ENCODE results near the gene MAP6D1. TPM values are rescaled to one million over a fixed set of nuclear protein-coding genes. Genes with fewer than 3 reads are reported as not detected.

The MAP6D1 gene
- total and polyA plus RNA-seq, 2 donors (not counting 1 experiment from before 2014, with no cell fraction given), result 0.83 to 2.1 TPM

GRCh38 chr3:183807881-183808280 is 17.5 kb downstream of the MAP6D1 start:
- Histone ChIP-seq H3K27me3 (ENCODE audit: control insufficient read depth, insufficient read depth, low read length) (no peaks in the 10 kb centered on the region), H3K4me1 (ENCODE audit: control insufficient read depth, extremely low read depth, insufficient read depth, low read length) (no peaks in the 10 kb centered on the region), H3K9ac (ENCODE audit: insufficient read depth, low read length) (no peak overlapping the region), H2AFZ (ENCODE audit: low read length) (no peak overlapping the region), H3K79me2 (ENCODE audit: control insufficient read depth, insufficient read depth, low read length) (no peaks in the 10 kb centered on the region), H3K4me2 (ENCODE audit: extremely low read depth, insufficient read depth, low read length) (no peak overlapping the region), H3K27ac (ENCODE audit: insufficient read depth, low read length) (no peak overlapping the region), H3K4me3 (replicated peaks in 1 of 4; ENCODE audit: control extremely low read depth in 1 of 4, insufficient read depth in 1 of 4, low read depth in 3 of 4, low read length in 4 of 4) (no peak overlapping the region), H3K9me3 (ENCODE audit: control insufficient read depth, insufficient read depth, low read depth, low read length) (no peaks in the 10 kb centered on the region), H3K36me3 (ENCODE audit: control insufficient read depth, insufficient read depth, low read length) (peaks cover 17% of the 10 kb centered on the region), H4K20me1 (ENCODE audit: control insufficient read depth, extremely low read depth, insufficient read depth, low read length) (no peaks in the 10 kb centered on the region)
- no peak for DNase-seq (ENCODE audit: low read depth in 2 of 2)
- TF ChIP-seq EZH2 (IDR thresholded peaks at IDR 0.05; ENCODE audit: low read length, missing control alignments) (no peak), CTCF (conservative IDR thresholded peaks at IDR 0.05 in 1 of 2, IDR thresholded peaks at IDR 0.05 in 1 of 2; ENCODE audit: low read depth in 1 of 2, low read length in 2 of 2) (no peak)

- no peak overlapping the region for H2AFZ ChIP-seq (ENCODE audit: low read length)
- H3K36me3 ChIP-seq (ENCODE audit: control insufficient read depth, insufficient read depth, low read length), result peaks cover 17% of the 10 kb centered on the region
- DNase-seq (ENCODE audit: low read depth in 2 of 2), result no peak
- no peak overlapping the region for H3K4me3 ChIP-seq (replicated peaks in 1 of 4; ENCODE audit: control extremely low read depth in 1 of 4, insufficient read depth in 1 of 4, low read depth in 3 of 4, low read length in 4 of 4)
- no peak overlapping the region for H3K27ac ChIP-seq (ENCODE audit: insufficient read depth, low read length)
- H3K9me3 ChIP-seq (ENCODE audit: control insufficient read depth, insufficient read depth, low read depth, low read length), result no peaks in the 10 kb centered on the region
- TF ChIP-seq EZH2 (IDR thresholded peaks at IDR 0.05; ENCODE audit: low read length, missing control alignments) (no peak), CTCF (conservative IDR thresholded peaks at IDR 0.05 in 1 of 2, IDR thresholded peaks at IDR 0.05 in 1 of 2; ENCODE audit: low read depth in 1 of 2, low read length in 2 of 2) (no peak)
- H4K20me1 ChIP-seq (ENCODE audit: control insufficient read depth, extremely low read depth, insufficient read depth, low read length), result no peaks in the 10 kb centered on the region
- no peaks in the 10 kb centered on the region for H3K4me1 ChIP-seq (ENCODE audit: control insufficient read depth, extremely low read depth, insufficient read depth, low read length)
- no peaks in the 10 kb centered on the region for H3K79me2 ChIP-seq (ENCODE audit: control insufficient read depth, insufficient read depth, low read length)
- no peak overlapping the region for H3K4me2 ChIP-seq (ENCODE audit: extremely low read depth, insufficient read depth, low read length)
- no peaks in the 10 kb centered on the region for H3K27me3 ChIP-seq (ENCODE audit: control insufficient read depth, insufficient read depth, low read length)
- H3K9ac ChIP-seq (ENCODE audit: insufficient read depth, low read length), result no peak overlapping the region
Observed at GRCh38 chr3:183807209-183807728, 18.1 kb downstream of the MAP6D1 start.

- Histone ChIP-seq H2AFZ (ENCODE audit: low read length) (no peak overlapping the region), H3K9me3 (ENCODE audit: control insufficient read depth, insufficient read depth, low read depth, low read length) (no peaks in the 10 kb centered on the region), H3K4me2 (ENCODE audit: extremely low read depth, insufficient read depth, low read length) (no peak overlapping the region), H3K27ac (ENCODE audit: insufficient read depth, low read length) (no peak overlapping the region), H3K79me2 (ENCODE audit: control insufficient read depth, insufficient read depth, low read length) (no peaks in the 10 kb centered on the region), H3K9ac (ENCODE audit: insufficient read depth, low read length) (no peak overlapping the region), H3K4me3 (replicated peaks in 1 of 4; ENCODE audit: control extremely low read depth in 1 of 4, insufficient read depth in 1 of 4, low read depth in 3 of 4, low read length in 4 of 4) (no peak overlapping the region), H4K20me1 (ENCODE audit: control insufficient read depth, extremely low read depth, insufficient read depth, low read length) (no peaks in the 10 kb centered on the region), H3K4me1 (ENCODE audit: control insufficient read depth, extremely low read depth, insufficient read depth, low read length) (no peaks in the 10 kb centered on the region), H3K36me3 (ENCODE audit: control insufficient read depth, insufficient read depth, low read length) (peaks cover 24% of the 10 kb centered on the region), H3K27me3 (ENCODE audit: control insufficient read depth, insufficient read depth, low read length) (no peaks in the 10 kb centered on the region)
- DNase-seq (ENCODE audit: low read depth in 2 of 2), result peak in 1 of 2 donors; percentile 47
- TF ChIP-seq EZH2 (IDR thresholded peaks at IDR 0.05; ENCODE audit: low read length, missing control alignments) (no peak), CTCF (conservative IDR thresholded peaks at IDR 0.05 in 1 of 2, IDR thresholded peaks at IDR 0.05 in 1 of 2; ENCODE audit: low read depth in 1 of 2, low read length in 2 of 2) (no peak)
Observed at GRCh38 chr3:183802989-183803388, 22.4 kb downstream of the MAP6D1 start.

Measured in fibroblast of lung (primary cell).